ENCODE results near the gene SMARCA4. TPM values are rescaled to one million over a fixed set of nuclear protein-coding genes. Genes with fewer than 3 reads are reported as not detected.

SMARCA4 gene
- total RNA-seq, 1 donor from 2014 or later = 513 TPM

DNA sequence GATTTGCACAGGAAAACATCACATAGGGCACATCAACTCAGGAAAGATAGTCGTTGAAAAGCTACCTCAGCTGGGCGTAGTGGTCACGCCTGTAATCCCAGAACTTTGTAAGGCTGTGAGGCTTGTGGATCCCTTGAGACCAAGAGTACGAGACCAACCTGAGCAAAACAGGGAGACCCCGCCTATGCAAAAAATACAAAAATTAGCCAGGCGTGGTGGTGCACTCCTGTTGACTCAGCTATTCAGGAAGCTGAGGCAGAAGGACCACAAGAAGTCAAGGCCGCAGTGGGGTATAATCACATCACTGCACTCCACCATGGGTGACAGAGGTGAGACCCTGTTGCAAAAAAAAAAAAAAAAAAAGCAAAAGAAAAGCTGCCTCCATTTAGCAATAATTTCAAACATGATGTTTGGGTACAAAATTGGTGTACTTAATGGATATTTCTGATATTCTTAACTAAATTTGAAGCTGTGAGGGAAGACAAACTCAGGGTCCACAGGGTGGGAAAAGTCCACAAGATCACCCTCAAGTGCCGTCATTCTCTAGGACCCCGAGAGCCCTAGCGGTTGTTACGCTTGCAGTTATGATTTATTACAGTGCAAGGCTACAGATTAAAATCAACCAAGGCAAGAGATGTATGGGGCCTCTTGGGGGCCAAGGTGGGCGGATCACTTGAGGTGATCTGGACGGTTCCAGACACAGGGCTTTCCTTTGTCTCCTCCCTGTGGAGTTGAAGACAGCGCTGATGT is 86.0 kb downstream of the SMARCA4 start:
- H3K27ac Mint-ChIP-seq (ENCODE audit: unreplicated experiment) = no peak overlapping the region
- H3K4me3 Mint-ChIP-seq (ENCODE audit: unreplicated experiment) = no peak overlapping the region
- peaks cover 19% of the 10 kb centered on the region for H3K9me3 Mint-ChIP-seq (ENCODE audit: unreplicated experiment)
- no peak for DNase-seq
- H3K27me3 Mint-ChIP-seq (ENCODE audit: unreplicated experiment) = peaks cover 14% of the 10 kb centered on the region
- peaks cover 7% of the 10 kb centered on the region for H3K36me3 Mint-ChIP-seq (ENCODE audit: unreplicated experiment)
- TF ChIP-seq, protein P1, sequence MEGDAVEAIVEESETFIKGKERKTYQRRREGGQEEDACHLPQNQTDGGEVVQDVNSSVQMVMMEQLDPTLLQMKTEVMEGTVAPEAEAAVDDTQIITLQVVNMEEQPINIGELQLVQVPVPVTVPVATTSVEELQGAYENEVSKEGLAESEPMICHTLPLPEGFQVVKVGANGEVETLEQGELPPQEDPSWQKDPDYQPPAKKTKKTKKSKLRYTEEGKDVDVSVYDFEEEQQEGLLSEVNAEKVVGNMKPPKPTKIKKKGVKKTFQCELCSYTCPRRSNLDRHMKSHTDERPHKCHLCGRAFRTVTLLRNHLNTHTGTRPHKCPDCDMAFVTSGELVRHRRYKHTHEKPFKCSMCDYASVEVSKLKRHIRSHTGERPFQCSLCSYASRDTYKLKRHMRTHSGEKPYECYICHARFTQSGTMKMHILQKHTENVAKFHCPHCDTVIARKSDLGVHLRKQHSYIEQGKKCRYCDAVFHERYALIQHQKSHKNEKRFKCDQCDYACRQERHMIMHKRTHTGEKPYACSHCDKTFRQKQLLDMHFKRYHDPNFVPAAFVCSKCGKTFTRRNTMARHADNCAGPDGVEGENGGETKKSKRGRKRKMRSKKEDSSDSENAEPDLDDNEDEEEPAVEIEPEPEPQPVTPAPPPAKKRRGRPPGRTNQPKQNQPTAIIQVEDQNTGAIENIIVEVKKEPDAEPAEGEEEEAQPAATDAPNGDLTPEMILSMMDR (IDR thresholded peaks at IDR 0.05; ENCODE audit: partially characterized antibody, unreplicated experiment) = no peak
- H3K4me1 Mint-ChIP-seq (ENCODE audit: low read depth, unreplicated experiment) = no peaks in the 10 kb centered on the region

DNA sequence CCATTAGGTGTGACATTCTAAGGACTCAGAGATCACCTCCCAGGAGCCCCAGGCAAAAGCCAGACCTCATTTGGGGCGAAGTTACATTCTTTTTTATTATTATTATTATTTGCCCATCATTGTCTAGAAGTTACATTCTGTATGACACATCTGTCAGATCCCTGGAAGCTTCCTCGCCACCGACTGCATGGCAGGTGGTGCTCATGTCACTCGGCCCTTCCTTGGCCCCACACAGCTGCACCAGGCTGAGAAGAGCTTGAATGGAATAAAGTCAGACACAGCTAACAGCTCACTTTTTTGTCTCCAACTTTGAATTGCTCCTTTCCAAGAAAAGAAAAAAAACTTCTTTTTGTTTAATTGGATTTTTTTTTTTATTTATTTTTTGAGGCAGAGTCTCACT is 87.0 kb downstream of the SMARCA4 start:
- Mint-ChIP-seq H3K36me3 (ENCODE audit: unreplicated experiment) (peaks cover 7% of the 10 kb centered on the region), H3K27ac (ENCODE audit: unreplicated experiment) (no peak overlapping the region), H3K4me1 (ENCODE audit: low read depth, unreplicated experiment) (no peaks in the 10 kb centered on the region), H3K27me3 (ENCODE audit: unreplicated experiment) (peaks cover 8% of the 10 kb centered on the region), H3K9me3 (ENCODE audit: unreplicated experiment) (peaks cover 17% of the 10 kb centered on the region), H3K4me3 (ENCODE audit: unreplicated experiment) (no peak overlapping the region)
- no peak for DNase-seq
- TF ChIP-seq, protein P1 (IDR thresholded peaks at IDR 0.05; ENCODE audit: partially characterized antibody, unreplicated experiment) = no peak

DNA sequence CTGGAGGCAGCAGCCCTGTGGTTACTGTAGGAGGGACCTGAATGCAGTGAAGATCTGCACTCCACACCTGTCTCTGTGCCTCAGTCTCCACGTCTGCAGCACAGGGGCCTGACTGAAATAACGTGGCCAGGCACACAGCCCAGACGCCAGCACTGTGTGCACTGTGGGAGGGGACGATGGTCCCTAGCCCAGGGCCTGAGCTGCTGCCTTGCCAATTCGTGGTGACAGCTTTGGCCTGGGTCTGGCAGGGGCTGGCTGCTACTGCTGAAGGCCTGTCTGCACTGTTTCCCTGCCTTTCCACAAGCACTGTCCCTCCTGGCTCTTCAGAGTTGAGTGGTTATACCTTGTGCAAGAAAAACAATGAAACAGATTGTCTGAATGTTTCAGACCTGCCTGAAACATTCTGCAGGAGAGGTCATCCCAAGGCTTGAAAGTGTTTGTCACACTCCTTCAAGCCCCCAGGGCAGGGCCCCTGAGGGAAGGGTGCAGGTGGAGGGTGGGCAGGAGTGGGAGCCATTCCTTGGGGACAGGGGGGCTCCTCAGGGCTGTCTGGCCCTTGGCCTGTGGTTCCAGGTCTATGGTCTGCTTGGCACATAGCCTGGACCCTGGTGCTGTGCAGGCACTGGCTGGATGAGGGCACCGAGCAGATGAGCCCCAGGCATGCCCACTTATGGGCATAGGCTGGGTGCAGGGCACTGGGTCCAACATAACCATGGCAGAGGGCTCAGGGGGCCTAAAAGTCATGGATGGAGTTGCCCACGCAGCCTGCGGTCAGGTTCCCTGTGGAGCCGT is 89.7 kb downstream of the SMARCA4 start:
- peaks cover 13% of the 10 kb centered on the region for H3K9me3 Mint-ChIP-seq (ENCODE audit: unreplicated experiment)
- no peak overlapping the region for H3K27ac Mint-ChIP-seq (ENCODE audit: unreplicated experiment)
- no peak overlapping the region for H3K4me3 Mint-ChIP-seq (ENCODE audit: unreplicated experiment)
- peaks cover 10% of the 10 kb centered on the region for H3K27me3 Mint-ChIP-seq (ENCODE audit: unreplicated experiment)
- no peaks in the 10 kb centered on the region for H3K36me3 Mint-ChIP-seq (ENCODE audit: unreplicated experiment)
- DNase-seq = no peak
- TF ChIP-seq, protein P1 (IDR thresholded peaks at IDR 0.05; ENCODE audit: partially characterized antibody, unreplicated experiment) = no peak
- H3K4me1 Mint-ChIP-seq (ENCODE audit: low read depth, unreplicated experiment) = no peaks in the 10 kb centered on the region

DNA sequence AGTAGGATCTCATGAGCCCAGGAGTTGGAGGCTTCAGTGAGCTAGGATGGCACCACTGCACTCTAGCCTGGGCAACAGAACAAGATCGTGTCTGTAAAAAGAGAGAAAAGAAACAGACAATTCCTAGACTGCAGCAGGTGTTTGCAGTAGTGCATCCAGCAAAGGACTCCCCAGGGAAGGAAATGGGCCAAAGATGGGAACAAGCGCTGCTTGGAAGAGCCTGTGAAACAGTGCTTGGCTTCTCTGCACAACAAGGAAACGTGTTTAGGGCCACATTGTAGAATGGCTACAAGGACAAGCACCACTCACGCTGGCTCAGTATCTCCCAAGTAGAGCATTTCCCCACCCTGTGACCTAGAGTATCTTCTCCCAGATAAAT is 93.0 kb downstream of the SMARCA4 start:
- Mint-ChIP-seq H3K4me3 (ENCODE audit: unreplicated experiment) (no peak overlapping the region), H3K36me3 (ENCODE audit: unreplicated experiment) (no peaks in the 10 kb centered on the region), H3K27me3 (ENCODE audit: unreplicated experiment) (peaks cover 6% of the 10 kb centered on the region), H3K27ac (ENCODE audit: unreplicated experiment) (no peak overlapping the region), H3K4me1 (ENCODE audit: low read depth, unreplicated experiment) (no peaks in the 10 kb centered on the region), H3K9me3 (ENCODE audit: unreplicated experiment) (peaks cover 11% of the 10 kb centered on the region)
- DNase-seq = no peak
- TF ChIP-seq, protein P1 (IDR thresholded peaks at IDR 0.05; ENCODE audit: partially characterized antibody, unreplicated experiment) = no peak

DNA sequence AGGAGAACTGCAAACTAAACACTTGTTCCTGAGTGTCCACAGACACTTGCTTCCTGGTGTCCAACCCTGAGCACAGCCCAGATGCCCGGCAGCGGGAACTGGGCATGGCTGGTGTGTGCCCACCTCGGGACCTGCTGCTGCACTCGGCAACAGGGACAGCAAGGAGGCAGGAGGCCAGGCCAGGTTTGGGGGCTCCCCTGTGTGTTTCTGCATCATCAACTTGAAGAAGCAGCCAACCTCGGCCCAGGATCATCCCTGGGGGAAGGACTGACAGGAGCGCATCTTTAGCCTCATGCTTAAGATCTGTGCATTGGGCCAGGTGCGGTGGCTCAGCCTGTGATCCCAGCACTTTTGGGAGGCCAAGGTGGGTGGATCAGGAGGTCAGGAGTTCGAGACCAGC is 93.4 kb downstream of the SMARCA4 start:
- Mint-ChIP-seq H3K9me3 (ENCODE audit: unreplicated experiment) (peaks cover 12% of the 10 kb centered on the region), H3K4me1 (ENCODE audit: low read depth, unreplicated experiment) (no peaks in the 10 kb centered on the region), H3K27me3 (ENCODE audit: unreplicated experiment) (peaks cover 4% of the 10 kb centered on the region), H3K36me3 (ENCODE audit: unreplicated experiment) (no peaks in the 10 kb centered on the region), H3K27ac (ENCODE audit: unreplicated experiment) (no peak overlapping the region), H3K4me3 (ENCODE audit: unreplicated experiment) (no peak overlapping the region)
- DNase-seq = no peak
- TF ChIP-seq, protein P1 (IDR thresholded peaks at IDR 0.05; ENCODE audit: partially characterized antibody, unreplicated experiment) = no peak

Measured in glutamatergic neuron (in vitro differentiated cells).